PC-3 (cell line): Measurements from ENCODE around the gene RGS17.
"Not testable (repeated sequence)": the region's sequence is repeated elsewhere in the genome, so short reads cannot be mapped to it uniquely, and the experiment has no call there.

ENCODE experiments used
- CTCF ChIP-seq: fragments of 300-600 bp; sonication (generic); conservative IDR thresholded peaks from 2 replicates; pipeline ENCODE4 v1.5.1; 2017; ENCODE audit warnings: antibody characterized with exemption, low read depth, mild to moderate bottlenecking, low read length
- EZH2 ChIP-seq: fragments of 300-600 bp; sonication (generic); IDR thresholded peaks from one replicate; pipeline ENCODE4 v1.6.1; 2017; ENCODE audit warnings: antibody characterized with exemption, mild to moderate bottlenecking, low read length; ENCODE audit not compliant: unreplicated experiment
- EZH2phosphoT487 ChIP-seq: fragments of 300-600 bp; sonication (generic); IDR thresholded peaks from 2 replicates; pipeline ENCODE4 v1.6.1; 2018; ENCODE audit warnings: mild to moderate bottlenecking, antibody characterized with exemption, low read length, borderline replicate concordance

GRCh38 chr6:153111082-153111481, 20.0 kb downstream of the RGS17 start:
- not testable (repeated sequence) for TF ChIP-seq CTCF, EZH2phosphoT487, EZH2
